HG02973 (cell line): ENCODE results near the gene OPRM1.

Source experiments
- ATAC-seq: cut with Tn5 transposase; IDR thresholded peaks from one replicate; pipeline ENCODE4 v1.9.1; 2021; ENCODE audit warnings: moderate library complexity; ENCODE audit not compliant: unreplicated experiment

Gene OPRM1

DNA sequence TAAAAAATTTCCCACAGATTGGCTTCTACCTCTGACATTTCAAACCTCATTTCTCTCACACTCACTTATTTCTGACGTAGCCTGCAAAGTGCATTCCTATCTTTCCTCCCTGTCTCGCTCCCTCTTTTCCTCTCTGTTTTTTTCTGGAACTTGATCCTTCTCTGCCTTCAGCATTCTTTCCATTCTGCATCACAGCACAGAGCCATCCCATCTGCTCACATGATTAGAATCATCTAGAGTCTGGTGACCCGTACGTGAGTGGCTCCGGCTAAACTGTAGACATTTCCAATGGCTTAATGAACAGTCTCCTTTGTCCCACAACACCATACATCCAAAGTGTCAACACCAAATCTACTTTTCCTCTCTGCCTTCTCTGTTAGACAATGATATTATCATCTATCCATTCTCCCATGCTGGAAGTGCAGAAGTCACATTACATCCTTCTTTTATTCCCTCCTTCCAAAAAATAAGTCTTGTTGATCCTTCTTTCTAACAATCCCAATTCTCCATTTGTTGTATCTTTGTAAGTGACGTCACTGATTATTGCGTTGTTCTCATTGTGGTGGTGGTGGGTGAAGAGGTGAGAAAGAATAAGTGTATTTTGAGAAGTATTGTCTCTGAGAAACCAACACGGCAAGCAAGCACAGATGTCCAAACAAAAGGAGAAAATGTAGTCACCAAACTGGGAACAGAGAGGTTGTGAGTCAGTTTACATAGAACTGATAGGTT is 41.6 kb downstream of the OPRM1 start:
- no peak for ATAC-seq

DNA sequence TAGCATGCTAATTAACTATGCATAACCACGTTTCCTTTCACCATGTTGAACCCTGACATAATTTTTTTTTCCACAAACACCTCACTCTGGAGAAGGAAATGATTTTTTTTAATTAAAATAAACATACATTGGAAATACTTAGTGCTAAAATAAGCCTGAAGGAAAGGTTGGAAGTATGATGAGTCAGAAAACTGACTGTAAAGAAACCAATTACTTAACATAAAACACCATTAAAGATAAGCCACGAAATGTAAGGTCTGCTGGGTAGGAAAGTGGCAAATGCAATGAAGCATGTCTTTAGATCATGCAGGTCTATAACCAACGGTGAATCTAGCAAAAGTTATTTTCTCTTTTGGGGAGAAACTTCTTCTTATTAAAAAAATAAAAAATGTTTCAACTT is 47.5 kb downstream of the OPRM1 start:
- ATAC-seq, result no peak

DNA sequence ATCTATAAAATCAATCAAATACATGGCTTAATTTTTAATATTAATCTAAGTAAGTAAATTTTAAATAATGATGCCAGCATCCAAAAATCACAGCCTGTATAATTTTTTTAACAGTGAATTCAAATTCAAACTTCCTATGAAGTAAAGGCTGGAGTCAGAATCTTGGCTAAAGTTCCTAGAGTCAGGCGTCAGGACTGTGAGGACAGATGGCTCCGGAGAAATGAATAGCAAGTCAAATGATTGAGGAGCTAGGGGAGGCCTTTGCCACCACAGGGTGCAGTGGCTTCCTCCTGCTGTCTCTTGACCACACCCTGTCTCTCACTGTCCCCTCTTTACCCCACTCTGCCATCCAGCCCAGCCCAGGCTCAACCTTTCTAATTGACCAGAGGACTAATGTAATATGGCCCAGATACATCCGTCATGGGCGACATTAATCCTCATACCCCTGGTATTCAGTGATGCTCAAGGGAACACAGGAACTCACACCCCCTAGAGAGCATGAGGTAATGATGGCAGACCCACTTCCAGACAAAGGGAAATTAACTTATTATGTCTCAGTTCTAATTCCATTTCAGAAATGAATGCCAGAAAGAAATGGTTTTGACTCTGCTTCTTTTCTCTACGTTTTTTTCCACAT is 53.4 kb downstream of the OPRM1 start:
- ATAC-seq, result no peak

DNA sequence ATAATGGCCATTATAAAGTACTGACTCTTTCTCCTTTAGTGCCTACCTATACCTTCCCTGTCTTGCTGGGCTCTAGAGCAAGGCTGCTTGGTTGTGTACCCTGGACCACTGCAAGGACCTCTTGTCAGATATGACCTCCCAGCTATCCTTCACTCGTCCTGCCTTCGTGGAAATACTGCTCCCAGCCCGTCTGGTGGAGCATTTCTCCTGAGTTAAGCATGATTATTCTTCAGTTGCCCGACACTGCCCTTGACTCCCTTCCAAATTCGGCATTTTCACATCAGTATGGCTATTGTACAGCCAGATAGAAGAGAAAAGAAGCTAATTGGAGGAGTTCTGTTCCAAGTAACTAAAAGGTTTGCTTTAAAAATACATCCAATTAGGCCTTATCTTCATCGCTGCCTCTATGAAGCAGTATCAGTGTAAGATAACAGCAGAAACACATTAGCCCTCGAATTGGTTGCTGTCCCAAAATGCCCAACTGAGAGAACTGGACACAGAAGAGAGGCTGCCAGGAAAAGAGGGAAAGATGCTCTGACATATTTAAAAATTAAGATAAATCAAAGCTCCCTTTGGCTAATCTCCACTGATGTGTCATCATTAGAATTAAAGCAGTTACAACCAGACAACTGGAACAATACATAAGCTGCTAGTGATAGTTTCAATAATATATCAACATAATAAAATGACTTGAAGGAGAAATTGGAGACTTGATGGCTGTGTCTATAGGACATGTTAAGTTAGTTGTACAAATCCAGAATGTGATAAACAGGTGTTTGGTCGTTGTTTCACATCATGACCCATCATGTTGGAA is 54.4 kb downstream of the OPRM1 start:
- no peak for ATAC-seq

DNA sequence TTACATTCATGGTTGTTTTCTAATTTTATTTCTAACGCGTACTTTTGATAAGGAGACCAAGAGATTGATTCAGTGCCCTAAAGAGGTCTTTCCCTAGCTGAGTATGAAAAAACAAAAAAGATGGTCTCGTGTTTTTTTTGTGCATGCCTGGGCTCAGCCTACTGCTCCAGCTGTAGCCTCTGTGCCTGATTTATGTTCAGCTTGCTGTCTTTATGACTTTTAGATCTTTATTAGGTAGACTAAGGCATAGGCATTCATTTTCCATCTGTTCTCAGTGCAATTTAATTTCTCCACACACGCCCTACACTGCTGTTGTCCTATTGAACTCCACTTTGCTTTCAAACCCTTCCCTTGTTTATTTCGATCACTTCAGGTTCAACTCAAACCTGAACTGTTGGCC is 56.5 kb downstream of the OPRM1 start:
- ATAC-seq, result no peak

DNA sequence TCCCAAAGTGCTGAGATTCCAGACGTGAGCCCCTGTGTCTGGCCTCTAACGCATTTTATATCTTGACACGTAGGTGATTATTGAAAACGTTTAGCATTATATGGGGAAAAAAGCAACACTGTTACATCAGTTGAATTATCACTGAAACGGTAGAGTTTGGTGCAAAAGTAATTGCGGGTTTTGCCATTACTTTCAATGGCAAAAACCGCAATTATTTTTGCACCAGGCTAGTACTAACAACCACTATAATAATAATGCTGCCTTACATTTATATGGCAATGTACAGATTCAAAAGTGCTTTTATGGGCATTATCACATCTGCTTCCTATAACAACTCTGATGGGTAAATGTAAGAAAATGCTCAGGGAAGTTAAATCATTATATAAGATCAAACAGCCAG is 57.3 kb downstream of the OPRM1 start:
- ATAC-seq, result no peak

DNA sequence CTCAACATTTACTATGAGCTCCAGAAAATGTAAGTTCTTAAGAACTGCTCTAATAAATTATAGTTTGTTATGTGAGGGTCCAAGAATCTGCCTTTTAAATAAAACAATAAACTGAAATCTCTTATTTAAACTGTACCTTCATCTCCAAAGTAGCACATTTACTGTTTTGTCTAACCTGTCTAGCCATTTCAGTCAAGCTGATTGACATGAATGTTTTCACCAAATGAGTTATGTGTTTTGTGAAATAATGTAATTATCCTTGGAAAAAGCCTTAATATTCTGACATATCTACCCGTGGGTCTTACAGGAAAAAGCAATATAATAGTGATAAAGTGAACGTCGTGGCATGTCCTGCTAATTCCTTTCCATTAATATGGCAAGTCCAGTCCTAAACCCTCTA is 57.8 kb downstream of the OPRM1 start:
- no peak for ATAC-seq

DNA sequence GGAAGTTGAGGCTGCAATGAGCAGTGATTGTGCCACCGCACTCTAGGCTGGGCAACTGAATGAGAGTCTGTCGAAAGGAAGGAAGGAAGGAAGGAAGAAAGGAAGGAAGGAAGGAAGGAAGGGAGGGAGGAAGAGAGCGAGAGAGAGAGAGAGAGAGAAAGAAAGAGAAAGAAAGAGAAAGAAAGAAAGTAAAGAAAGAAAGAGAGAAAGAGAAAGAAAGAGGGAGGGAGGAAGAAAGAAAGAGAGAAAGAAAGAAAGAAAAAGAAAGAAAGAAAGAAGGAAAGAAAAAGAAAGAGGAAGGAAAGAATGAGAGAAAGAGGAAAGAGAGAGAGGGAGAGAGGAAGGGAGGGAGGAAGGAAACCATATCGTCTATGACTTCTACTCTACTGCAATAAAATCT is 60.2 kb downstream of the OPRM1 start:
- ATAC-seq, result no peak

DNA sequence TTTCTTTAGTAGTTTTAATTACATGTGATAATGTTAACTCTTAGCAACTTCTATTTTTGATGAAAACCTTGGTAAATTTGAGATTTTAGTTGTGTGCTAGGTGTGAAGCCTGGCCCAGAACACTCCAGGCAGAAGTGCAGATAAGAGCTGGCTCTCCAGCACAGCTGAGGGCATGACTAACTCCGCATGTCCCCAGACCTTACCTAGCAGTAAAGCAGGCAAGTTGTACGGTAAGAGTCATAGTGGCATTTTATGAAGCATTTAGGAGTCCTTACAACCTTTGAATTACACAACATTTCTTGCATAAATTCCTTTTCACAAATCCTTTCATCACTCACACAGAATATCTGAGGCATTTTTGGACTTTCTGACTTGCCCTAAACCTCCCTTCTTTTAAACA is 67.2 kb downstream of the OPRM1 start:
- no peak for ATAC-seq

DNA sequence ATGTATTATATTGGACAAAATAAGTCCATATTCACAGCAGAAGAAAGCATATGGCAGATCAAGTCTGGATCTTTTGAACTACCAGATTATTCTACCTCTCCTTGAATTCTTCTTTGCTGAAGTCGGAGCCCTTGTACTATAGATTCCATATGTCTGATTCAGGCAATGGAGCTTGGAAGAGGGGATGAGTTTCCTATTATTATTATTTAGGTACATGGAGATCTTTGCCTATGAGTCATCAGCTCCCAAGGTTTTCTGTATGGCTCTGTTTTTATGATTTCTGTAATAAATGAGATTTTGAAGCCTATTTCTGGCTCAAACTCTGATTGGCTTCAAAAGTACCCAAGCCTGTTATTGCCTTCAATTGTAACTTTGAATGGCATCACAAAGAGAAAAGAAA is 72.0 kb downstream of the OPRM1 start:
- no peak for ATAC-seq

DNA sequence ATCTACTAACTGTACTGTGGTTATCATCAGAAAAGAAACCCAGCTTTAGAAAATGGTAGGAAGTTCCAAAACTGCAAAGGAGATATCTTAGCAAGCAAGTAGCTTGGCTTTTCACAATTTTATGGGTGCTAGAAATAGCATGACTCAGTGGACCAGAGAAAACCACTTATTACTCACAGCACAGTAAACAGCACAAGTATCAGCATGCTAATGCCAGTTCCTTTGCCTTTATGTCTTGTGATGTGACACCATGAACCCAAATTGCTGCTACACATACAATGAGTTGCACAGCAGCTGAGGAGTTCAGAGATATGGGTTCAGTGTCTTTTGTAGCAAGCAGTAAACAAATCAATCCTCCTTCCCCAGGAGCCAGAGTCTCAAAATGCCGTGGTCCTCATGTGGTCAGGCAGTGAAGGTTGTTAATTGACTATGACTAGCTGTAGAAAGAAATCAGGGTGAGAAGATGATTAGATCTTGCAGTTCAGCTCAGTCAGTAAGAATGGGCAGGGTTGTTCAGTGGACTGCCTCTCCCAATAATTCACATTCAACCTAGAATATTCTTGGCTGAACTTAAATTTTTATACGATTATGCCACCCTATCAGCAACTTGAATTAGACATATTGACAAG is 73.3 kb downstream of the OPRM1 start:
- no peak for ATAC-seq

DNA sequence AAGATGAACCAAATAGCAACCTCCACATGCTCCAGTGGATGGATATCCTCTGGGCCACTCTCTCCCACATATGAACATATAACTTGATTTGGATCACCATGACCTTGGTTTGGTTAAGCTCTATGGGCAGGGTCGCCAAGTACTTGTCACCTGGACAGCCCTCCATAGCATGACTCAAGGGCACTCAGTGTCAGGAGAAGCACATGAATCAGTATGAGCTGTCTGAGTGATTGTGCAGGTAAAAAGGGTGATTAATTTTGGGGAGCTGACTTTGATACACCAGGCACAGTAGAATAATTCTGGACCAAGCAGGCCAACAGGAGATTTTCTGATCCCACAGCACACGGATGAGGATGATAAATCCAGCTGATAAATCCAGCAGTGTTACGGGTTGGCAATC is 74.4 kb downstream of the OPRM1 start:
- no peak for ATAC-seq

DNA sequence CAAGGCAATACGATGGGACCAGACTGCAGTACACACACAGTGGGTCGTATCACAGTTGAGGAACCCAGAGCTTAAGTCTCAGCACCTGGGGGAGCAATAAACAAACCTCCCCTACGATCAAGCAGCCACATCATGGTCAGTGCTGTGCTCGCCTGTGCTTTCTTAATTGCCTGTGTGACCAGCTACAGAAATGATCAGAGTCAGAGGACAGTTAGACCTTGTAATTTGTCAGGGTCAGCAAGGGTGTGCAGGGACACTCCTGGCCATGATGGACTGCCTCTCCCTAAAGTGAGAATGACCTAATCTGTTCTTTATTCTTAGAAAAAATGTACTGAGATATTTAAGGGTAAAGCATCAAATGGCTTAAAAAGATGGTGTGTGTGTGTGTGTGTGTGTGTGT is 78.4 kb downstream of the OPRM1 start:
- ATAC-seq, result no peak

DNA sequence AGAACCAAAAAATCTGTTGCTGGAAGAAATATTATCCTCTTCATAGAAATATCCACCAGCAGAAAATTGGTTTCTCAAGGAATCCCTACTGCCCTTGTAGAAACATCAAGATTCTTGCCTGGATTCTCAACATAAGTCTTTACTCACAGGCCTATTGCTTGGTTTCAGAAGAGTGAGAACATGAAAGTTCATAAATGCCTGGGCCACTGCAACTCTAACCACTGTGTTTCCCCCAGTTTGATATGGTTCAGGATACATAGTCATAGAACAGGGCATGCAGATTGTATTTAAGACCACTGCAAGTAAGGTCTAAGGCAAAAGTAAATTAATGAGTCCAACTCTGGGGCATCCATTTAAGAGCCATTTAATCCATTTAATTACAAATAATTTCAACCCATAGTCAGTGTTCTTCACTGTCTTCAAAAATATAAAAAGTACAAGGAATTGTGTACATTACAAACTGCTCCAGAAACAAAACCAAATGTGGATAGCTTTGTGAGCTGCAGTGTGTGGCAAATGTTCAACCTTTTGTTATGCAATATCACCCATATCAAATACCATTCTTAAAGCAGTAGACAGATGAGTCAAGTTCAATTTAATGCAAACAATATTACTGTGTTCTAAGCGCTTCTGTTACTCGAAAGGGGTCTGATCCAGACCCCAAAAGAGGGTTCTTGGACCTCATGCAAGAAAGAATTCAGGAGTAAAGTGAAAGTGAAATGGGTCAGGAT is 83.3 kb downstream of the OPRM1 start:
- ATAC-seq, result no peak

DNA sequence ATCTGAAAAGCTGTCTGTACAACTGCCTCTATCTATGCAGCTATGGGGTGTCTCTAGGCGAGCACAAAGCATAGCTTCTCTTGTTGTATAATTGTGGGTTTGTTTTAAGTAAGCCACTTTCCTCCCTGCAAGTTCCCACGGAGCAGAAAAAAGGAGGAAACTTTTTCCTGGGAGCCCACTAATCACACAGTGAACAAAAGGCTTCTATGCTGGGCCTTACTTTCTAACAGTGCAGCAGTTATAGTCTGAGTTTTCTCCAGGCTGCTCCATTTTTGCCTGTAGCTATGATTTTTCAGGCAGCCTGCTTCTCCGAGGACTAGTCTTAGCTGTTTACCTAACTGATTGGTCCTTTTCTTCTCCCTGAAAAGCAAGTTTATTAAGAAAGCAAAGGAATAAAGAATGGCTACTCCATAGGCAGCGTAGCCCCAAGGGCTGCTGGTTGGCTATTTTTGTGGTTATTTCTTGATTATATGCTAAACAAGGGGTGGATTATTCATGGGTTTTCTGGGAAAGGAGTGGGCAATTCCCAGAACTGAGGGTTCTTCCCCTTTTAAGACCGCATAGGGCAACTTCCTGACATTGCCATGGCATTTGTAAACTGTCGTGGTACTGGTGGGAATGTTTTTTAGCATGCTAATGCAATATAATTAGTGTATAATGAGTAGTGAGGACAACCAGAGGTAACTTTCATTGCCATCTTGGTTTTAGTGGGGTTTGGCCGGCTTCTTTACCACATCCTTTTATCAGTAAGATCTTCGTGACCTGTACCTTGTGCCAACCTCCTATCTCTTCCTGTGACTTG is 84.3 kb downstream of the OPRM1 start:
- no peak for ATAC-seq

DNA sequence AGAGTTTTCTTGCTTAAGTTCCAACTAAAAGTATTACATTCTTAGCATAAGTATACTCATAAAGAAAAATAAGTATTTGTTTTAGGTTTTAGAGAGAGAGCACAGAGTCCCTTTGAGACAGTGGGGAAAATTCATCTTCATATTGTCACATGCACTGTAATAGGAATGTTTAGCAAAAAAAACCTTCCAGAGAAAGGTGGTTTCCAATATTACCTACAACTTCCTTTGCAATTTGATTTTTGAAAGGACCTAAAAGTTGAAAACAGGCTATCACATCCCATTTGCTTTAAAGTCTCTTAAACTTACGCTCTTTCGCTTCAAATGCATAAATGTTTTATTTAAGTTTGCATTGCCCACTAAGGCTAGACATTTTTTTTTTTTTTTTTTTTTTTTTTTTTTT is 86.4 kb downstream of the OPRM1 start:
- no peak for ATAC-seq

DNA sequence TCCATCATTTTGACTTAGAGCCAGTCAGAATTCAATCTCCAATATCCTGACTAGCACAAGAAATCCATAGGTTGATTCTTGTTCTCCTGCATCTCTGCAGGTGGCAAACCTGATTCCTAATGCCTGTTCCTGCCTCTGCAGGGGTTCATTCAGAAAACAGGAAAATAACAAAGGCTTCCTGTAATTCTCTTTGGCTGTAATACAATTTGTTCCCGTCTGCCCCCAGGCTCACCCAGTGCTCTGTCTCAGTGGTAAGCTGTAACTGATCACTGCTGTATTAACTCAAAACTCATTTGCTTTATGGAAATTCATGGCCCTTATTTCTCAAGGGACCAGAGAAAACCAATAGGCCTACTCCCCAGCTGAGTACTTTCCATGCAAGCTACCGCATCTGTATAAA is 88.6 kb downstream of the OPRM1 start:
- ATAC-seq, result no peak

DNA sequence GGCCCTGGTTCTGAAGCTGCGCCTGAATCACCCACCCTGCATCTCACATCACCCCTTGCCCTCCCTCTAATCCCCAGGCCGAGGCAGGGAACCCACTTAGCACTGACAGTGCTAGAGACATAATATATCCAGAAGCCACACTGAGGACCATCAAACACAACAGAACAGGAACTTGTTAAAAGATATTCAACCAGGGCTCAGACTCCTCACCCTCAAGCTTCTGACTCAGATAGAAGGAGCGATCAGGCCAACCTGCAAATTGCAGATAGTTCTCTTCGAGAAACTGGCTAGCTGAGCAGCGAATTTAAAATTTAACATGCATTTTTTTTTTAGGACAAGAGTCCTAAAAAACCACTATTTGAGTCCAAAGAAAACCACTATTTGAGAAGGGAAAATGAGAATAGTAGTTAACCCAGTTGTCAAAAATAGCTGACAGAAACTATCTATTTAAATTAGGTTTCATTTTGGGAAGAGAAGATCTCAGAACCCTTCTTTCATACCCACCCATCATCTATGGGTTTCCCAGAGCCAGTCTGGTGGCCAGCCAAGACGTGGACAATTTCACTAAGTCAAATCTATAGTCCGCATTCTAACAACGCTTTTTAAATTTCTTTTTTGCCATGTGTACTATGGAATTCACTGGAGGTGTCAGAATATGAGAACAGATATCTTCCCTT is 95.6 kb downstream of the OPRM1 start:
- no peak for ATAC-seq

DNA sequence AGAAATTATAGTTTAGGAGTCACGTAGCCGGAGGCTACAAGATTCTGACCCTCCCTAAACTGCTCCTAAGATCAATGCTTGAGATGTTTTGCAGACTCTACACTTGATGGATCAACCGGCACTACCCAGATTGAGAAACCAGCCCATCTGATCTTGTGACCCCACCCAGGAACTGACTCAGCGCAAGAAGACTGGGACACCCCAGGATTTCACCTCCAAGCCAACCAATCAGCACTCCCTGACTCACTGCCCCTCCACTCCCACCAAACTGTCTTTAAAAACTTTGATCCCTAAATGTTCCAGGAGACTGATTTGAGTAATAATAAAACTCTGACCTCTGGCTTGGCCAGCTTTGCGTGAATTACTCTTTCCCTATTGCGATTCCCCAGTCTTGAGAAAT is 99.8 kb downstream of the OPRM1 start:
- ATAC-seq, result no peak

DNA sequence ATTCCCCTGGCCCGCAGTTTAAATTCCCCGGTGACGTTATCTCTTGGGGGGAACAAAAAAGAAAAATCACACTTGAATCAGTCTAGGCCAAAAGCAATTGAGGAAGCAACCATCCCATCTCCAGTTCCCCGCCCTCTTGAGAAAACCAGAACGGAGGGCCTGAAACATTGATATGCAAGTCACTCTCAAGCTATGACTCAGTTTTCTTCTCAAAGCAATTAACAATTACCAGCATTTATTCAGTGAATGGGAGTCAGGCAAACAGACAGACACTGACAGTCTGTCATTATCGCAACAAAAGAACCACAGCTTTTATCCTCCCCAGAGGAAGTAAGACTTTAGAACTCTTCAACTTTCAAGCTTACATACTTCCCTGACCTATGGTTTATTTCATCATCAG is 100.9 kb downstream of the OPRM1 start:
- ATAC-seq, result no peak
